HL-60 (cell line): ENCODE results near the gene ST6GALNAC1.

Experiments
- DNase-seq, 2 experiments: peaks; one replicate each; pipeline ENCODE4 v3.0.0-alpha.2; 2010 to 2020; ENCODE audit warnings: low read depth in 1 of 2, low spot score in 1 of 2
- H3K27ac ChIP-seq: fragments of 250-450 bp; sonication (Bioruptor Pico); replicated peaks from 2 replicates; pipeline ENCODE4 v1.5.1; 2020; ENCODE audit warnings: mild to moderate bottlenecking, moderate library complexity
- H3K27me3 ChIP-seq: fragments of 250-450 bp; sonication (Bioruptor Pico); 2 replicates; pipeline ENCODE4 v1.5.1; 2021; ENCODE audit warnings: mild to moderate bottlenecking, moderate library complexity; ENCODE audit not compliant: insufficient read depth, poor library complexity, severe bottlenecking
- H3K4me3 ChIP-seq: replicated peaks from 2 replicates; pipeline ENCODE4 v1.5.1; 2011; ENCODE audit warnings: mild to moderate bottlenecking, control low read depth, low read length; ENCODE audit not compliant: insufficient read depth
- GABPA ChIP-seq: IDR thresholded peaks from 2 replicates; pipeline ENCODE4 v1.6.1; 2012; ENCODE audit warnings: low read depth
- POLR2AphosphoS5 ChIP-seq: IDR thresholded peaks from 2 replicates; pipeline ENCODE4 v1.6.1; 2012; ENCODE audit warnings: low read depth
- SPI1 ChIP-seq: IDR thresholded peaks from 2 replicates; pipeline ENCODE4 v1.6.1; 2012; ENCODE audit warnings: low read depth, mild to moderate bottlenecking, borderline replicate concordance
- TF ChIP-seq, protein P1 (sequence below): IDR thresholded peaks from one replicate; pipeline ENCODE4 v1.5.1; 2011; ENCODE audit warnings: low read length, control low read depth, inconsistent platforms; ENCODE audit not compliant: insufficient read depth
- TF ChIP-seq, protein P2 (sequence below): IDR thresholded peaks from 2 replicates; pipeline ENCODE4 v1.6.1; 2012; ENCODE audit warnings: low read depth; ENCODE audit not compliant: insufficient replicate concordance

The ST6GALNAC1 gene

DNA sequence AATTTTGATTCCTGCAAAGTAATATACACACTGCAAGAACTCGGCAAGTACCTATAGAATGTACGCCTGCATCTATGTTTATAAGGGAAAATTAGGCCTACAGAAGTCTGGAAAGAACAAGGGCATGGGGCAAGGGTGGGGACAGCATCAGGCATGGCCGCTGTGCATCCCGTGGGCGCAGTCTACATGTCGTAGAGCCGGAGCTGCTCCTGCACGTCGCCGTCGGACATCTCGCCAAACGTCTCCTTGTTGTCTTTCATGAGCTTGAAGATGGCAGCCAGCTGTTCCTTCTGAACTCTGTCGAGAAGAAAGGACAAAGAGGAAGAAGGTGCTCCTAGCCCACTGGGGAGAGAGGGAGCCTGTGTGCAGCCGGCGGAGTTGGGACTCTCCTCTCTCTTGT, 33.8 kb upstream of the ST6GALNAC1 start:
- TF ChIP-seq, protein P1, sequence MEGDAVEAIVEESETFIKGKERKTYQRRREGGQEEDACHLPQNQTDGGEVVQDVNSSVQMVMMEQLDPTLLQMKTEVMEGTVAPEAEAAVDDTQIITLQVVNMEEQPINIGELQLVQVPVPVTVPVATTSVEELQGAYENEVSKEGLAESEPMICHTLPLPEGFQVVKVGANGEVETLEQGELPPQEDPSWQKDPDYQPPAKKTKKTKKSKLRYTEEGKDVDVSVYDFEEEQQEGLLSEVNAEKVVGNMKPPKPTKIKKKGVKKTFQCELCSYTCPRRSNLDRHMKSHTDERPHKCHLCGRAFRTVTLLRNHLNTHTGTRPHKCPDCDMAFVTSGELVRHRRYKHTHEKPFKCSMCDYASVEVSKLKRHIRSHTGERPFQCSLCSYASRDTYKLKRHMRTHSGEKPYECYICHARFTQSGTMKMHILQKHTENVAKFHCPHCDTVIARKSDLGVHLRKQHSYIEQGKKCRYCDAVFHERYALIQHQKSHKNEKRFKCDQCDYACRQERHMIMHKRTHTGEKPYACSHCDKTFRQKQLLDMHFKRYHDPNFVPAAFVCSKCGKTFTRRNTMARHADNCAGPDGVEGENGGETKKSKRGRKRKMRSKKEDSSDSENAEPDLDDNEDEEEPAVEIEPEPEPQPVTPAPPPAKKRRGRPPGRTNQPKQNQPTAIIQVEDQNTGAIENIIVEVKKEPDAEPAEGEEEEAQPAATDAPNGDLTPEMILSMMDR = no peak
- no peak for TF ChIP-seq SPI1
- TF ChIP-seq POLR2AphosphoS5 = no peak
- TF ChIP-seq, protein P2, sequence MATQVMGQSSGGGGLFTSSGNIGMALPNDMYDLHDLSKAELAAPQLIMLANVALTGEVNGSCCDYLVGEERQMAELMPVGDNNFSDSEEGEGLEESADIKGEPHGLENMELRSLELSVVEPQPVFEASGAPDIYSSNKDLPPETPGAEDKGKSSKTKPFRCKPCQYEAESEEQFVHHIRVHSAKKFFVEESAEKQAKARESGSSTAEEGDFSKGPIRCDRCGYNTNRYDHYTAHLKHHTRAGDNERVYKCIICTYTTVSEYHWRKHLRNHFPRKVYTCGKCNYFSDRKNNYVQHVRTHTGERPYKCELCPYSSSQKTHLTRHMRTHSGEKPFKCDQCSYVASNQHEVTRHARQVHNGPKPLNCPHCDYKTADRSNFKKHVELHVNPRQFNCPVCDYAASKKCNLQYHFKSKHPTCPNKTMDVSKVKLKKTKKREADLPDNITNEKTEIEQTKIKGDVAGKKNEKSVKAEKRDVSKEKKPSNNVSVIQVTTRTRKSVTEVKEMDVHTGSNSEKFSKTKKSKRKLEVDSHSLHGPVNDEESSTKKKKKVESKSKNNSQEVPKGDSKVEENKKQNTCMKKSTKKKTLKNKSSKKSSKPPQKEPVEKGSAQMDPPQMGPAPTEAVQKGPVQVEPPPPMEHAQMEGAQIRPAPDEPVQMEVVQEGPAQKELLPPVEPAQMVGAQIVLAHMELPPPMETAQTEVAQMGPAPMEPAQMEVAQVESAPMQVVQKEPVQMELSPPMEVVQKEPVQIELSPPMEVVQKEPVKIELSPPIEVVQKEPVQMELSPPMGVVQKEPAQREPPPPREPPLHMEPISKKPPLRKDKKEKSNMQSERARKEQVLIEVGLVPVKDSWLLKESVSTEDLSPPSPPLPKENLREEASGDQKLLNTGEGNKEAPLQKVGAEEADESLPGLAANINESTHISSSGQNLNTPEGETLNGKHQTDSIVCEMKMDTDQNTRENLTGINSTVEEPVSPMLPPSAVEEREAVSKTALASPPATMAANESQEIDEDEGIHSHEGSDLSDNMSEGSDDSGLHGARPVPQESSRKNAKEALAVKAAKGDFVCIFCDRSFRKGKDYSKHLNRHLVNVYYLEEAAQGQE = no peak
- no peak for TF ChIP-seq GABPA
- DNase-seq = no peak
- no peak overlapping the region for H3K27ac ChIP-seq

DNA sequence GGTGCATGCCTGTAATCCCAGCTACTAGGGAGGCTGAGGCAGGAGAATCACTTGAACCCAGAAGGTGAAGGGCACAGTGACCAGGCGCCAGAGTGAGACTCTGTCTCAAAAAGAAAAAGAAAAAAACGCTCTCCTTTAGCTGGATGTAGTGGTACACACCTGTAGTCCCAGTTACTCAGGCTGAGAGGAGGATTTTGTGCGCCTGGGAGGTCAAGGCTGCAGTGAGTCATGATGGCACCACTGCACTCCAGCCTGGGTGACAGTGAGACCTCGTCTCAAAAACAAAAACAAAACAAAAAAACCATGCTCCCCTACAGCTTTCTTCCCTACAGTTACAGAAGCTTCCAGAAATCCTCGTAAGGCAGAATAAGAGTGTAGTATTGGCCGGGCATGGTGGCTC, 33.1 kb upstream of the ST6GALNAC1 start:
- no peaks in the 10 kb centered on the region for H3K27me3 ChIP-seq

More for the DNA sequence above, 33.8 kb upstream of the ST6GALNAC1 start:
- H3K27me3 ChIP-seq = no peaks in the 10 kb centered on the region
- H3K4me3 ChIP-seq = no peak overlapping the region

DNA sequence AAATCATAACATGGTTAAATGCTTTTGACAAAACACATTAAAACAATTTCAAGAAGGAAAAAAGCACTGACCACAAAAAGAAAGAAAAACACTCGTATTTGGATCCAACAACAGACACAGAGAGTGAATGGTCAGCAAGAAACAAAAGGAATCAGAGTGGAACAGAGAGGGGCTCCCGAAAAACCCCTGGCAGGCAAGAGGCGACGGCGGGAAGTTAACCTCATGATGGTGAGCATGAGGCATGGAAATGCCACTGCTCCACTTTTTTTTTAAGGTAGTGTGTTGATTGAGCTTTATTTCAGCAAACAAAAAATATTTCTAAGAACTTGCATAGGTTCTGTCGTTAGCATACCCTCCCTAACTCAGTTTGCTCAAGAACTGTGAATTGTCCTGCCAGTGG, 32.1 kb upstream of the ST6GALNAC1 start:
- H3K27me3 ChIP-seq = no peaks in the 10 kb centered on the region
- DNase-seq = no peak
- TF ChIP-seq, protein P1 = no peak
- TF ChIP-seq, protein P2 = no peak
- H3K27ac ChIP-seq = no peak overlapping the region
- H3K4me3 ChIP-seq = no peak overlapping the region

More for the DNA sequence above, 33.1 kb upstream of the ST6GALNAC1 start:
- TF ChIP-seq POLR2AphosphoS5 (no peak), GABPA (no peak), SPI1 (no peak)
- TF ChIP-seq, protein P1 = no peak
- TF ChIP-seq, protein P2 = no peak
- Histone ChIP-seq H3K4me3 (no peak overlapping the region), H3K27ac (no peak overlapping the region)
- no peak for DNase-seq
